Neural cell (in vitro differentiated cells): Measurements from ENCODE around the gene DUSP2. TPM values are rescaled to one million over a fixed set of nuclear protein-coding genes. Genes with fewer than 3 reads are reported as not detected.

ENCODE experiments used
- H2AFZ ChIP-seq: fragments of 200-600, 300-800 bp; sonication (generic), shearing (Covaris generic); 2 replicates; pipeline ENCODE4 v1.6.0; 2014; ENCODE audit warnings: low read depth, mild to moderate bottlenecking, antibody characterized with exemption, low read length, moderate library complexity
- H3F3A ChIP-seq: fragments of 200-600 bp; shearing (Covaris generic); 2 replicates; pipeline ENCODE4 v1.6.1; 2016; ENCODE audit warnings: mild to moderate bottlenecking, moderate library complexity, mixed read lengths, antibody characterized with exemption, low read length; ENCODE audit not compliant: insufficient read depth, poor library complexity, severe bottlenecking
- H3K27ac ChIP-seq: fragments of 200-600, 300-800 bp; sonication (generic), shearing (Covaris generic); 2 replicates; pipeline ENCODE4 v1.5.1; 2014; ENCODE audit warnings: mild to moderate bottlenecking, low read length, moderate library complexity
- H3K27me3 ChIP-seq: fragments of 300-800, 200-600 bp; sonication (generic), shearing (Covaris generic); 2 replicates; pipeline ENCODE4 v1.6.0; 2014; ENCODE audit warnings: mild to moderate bottlenecking, low read depth, low read length, moderate library complexity; ENCODE audit not compliant: insufficient read depth
- H3K36me3 ChIP-seq: fragments of 300-800, 200-600 bp; sonication (generic), shearing (Covaris generic); 2 replicates; pipeline ENCODE4 v1.5.1; 2014; ENCODE audit warnings: mild to moderate bottlenecking, antibody characterized with exemption, low read length, moderate library complexity; ENCODE audit not compliant: insufficient read depth
- H3K4me2 ChIP-seq: fragments of 300-800, 200-600 bp; sonication (generic), shearing (Covaris generic); 2 replicates; pipeline ENCODE4 v1.6.0; 2014; ENCODE audit warnings: mild to moderate bottlenecking, low read length
- H3K4me3 ChIP-seq: fragments of 300-800, 200-600 bp; sonication (generic), shearing (Covaris generic); 2 replicates; pipeline ENCODE4 v1.5.1; 2014; ENCODE audit warnings: mild to moderate bottlenecking, low read length, moderate library complexity
- H3K79me2 ChIP-seq: fragments of 200-600 bp; shearing (Covaris generic); replicated peaks from 2 replicates; pipeline ENCODE4 v1.6.0; 2014; ENCODE audit warnings: mild to moderate bottlenecking, low read length, moderate library complexity; ENCODE audit not compliant: insufficient read depth
- H3K9ac ChIP-seq: fragments of 300-800, 200-600 bp; sonication (generic), shearing (Covaris generic); 2 replicates; pipeline ENCODE4 v1.6.1; 2016; ENCODE audit warnings: mild to moderate bottlenecking, low read length, mixed read lengths
- H3K9me2 ChIP-seq: fragments of 200-600 bp; shearing (Covaris generic); 2 replicates; pipeline ENCODE4 v1.6.1; 2016; ENCODE audit warnings: mild to moderate bottlenecking, low read length, mixed read lengths; ENCODE audit not compliant: insufficient read depth
- H3K9me3 ChIP-seq: fragments of 200-600, 300-800 bp; sonication (generic), shearing (Covaris generic); 2 replicates; pipeline ENCODE4 v1.6.1; 2016; ENCODE audit warnings: mild to moderate bottlenecking, mixed run types, low read length, moderate library complexity, mixed read lengths
- H4K20me1 ChIP-seq: fragments of 200-600 bp; shearing (Covaris generic); 2 replicates; pipeline ENCODE4 v1.6.1; 2016; ENCODE audit warnings: mild to moderate bottlenecking, mixed run types; ENCODE audit not compliant: insufficient read depth
- CTCF ChIP-seq: fragments of 450-650 bp; IDR thresholded peaks from 2 replicates; pipeline ENCODE4 v1.5.1; 2014; ENCODE audit warnings: antibody characterized with exemption, mild to moderate bottlenecking, moderate library complexity; ENCODE audit not compliant: poor library complexity, severe bottlenecking
- EP300 ChIP-seq: fragments of 450-650 bp; conservative IDR thresholded peaks from 2 replicates; pipeline ENCODE4 v1.6.1; 2014; ENCODE audit warnings: antibody characterized with exemption, mild to moderate bottlenecking, moderate library complexity; ENCODE audit not compliant: poor library complexity, severe bottlenecking
- EZH2 ChIP-seq: fragments of 200-600, 300-800 bp; shearing (Covaris generic), sonication (generic); IDR thresholded peaks from 2 replicates; pipeline ENCODE4 v1.6.1; 2014; ENCODE audit warnings: antibody characterized with exemption, low read length, borderline replicate concordance, mild to moderate bottlenecking; ENCODE audit not compliant: insufficient read depth, poor library complexity, severe bottlenecking
- MXI1 ChIP-seq: fragments of 450-650 bp; conservative IDR thresholded peaks from 2 replicates; pipeline ENCODE4 v1.6.1; 2014; ENCODE audit warnings: antibody characterized with exemption, mild to moderate bottlenecking; ENCODE audit not compliant: poor library complexity, severe bottlenecking
- POLR2AphosphoS5 ChIP-seq: IDR thresholded peaks from 2 replicates; pipeline ENCODE4 v1.6.1; 2012
- RAD21 ChIP-seq: fragments of 450-650 bp; conservative IDR thresholded peaks from 2 replicates; pipeline ENCODE4 v1.6.1; 2014; ENCODE audit warnings: antibody characterized with exemption, mild to moderate bottlenecking, moderate library complexity
- REST ChIP-seq: IDR thresholded peaks from 2 replicates; pipeline ENCODE4 v1.6.1; 2012; ENCODE audit warnings: borderline replicate concordance
- SMC3 ChIP-seq: fragments of 450-650 bp; conservative IDR thresholded peaks from 2 replicates; pipeline ENCODE4 v1.6.1; 2014; ENCODE audit warnings: antibody characterized with exemption, mild to moderate bottlenecking, moderate library complexity; ENCODE audit not compliant: poor library complexity
- TAF1 ChIP-seq: IDR thresholded peaks from 2 replicates; pipeline ENCODE4 v1.6.1; 2012; ENCODE audit warnings: low read depth
- polyA plus RNA-seq: library from polyadenylated mRNA; depleted of rRNA; stranded (reverse); fragments of >200 nt; gene quantifications from 2 replicates; pipeline ENCODE4 v1.2.3, GENCODE V29; 2014

DUSP2 gene
- polyA plus RNA-seq, 1 donor from 2014 or later = 2.1 TPM

- Histone ChIP-seq H4K20me1 (no peaks in the 10 kb centered on the region), H3K27ac (no peak overlapping the region), H3K27me3 (no peaks in the 10 kb centered on the region), H2AFZ (no peak overlapping the region), H3K9ac (no peak overlapping the region), H3K9me2 (no peaks in the 10 kb centered on the region), H3K36me3 (no peaks in the 10 kb centered on the region), H3K79me2 (no peaks in the 10 kb centered on the region), H3F3A (no peaks in the 10 kb centered on the region), H3K4me3 (no peak overlapping the region), H3K9me3 (no peaks in the 10 kb centered on the region), H3K4me2 (no peak overlapping the region)
- TF ChIP-seq CTCF (no peak), RAD21 (no peak), SMC3 (no peak), EZH2 (no peak), MXI1 (no peak), REST (no peak), EP300 (no peak)
Measured at GRCh38 chr2:96156011-96156820, 11.0 kb upstream of the DUSP2 start.

GRCh38 chr2:96154506-96155380 is 9.5 kb upstream of the DUSP2 start:
- Histone ChIP-seq H3F3A (no peaks in the 10 kb centered on the region), H3K4me2 (no peak overlapping the region), H4K20me1 (no peaks in the 10 kb centered on the region), H3K9me2 (no peaks in the 10 kb centered on the region), H3K36me3 (no peaks in the 10 kb centered on the region), H3K9me3 (no peaks in the 10 kb centered on the region), H3K9ac (no peak overlapping the region), H3K27me3 (no peaks in the 10 kb centered on the region), H3K4me3 (no peak overlapping the region), H2AFZ (no peak overlapping the region), H3K79me2 (no peaks in the 10 kb centered on the region), H3K27ac (no peak overlapping the region)
- TF ChIP-seq TAF1 (no peak), EP300 (no peak), EZH2 (no peak), RAD21 (no peak), CTCF (no peak), POLR2AphosphoS5 (no peak), MXI1 (no peak), REST (no peak), SMC3 (no peak)
